Bone marrow (tissue), 2 donors: Measurements from ENCODE around the gene LRRC1.

Experiments used
- DNase-seq, 2 donors: peaks; one replicate each; lab custom pipeline; 2025; lab: John Stamatoyannopoulos, UW

Gene LRRC1

DNA sequence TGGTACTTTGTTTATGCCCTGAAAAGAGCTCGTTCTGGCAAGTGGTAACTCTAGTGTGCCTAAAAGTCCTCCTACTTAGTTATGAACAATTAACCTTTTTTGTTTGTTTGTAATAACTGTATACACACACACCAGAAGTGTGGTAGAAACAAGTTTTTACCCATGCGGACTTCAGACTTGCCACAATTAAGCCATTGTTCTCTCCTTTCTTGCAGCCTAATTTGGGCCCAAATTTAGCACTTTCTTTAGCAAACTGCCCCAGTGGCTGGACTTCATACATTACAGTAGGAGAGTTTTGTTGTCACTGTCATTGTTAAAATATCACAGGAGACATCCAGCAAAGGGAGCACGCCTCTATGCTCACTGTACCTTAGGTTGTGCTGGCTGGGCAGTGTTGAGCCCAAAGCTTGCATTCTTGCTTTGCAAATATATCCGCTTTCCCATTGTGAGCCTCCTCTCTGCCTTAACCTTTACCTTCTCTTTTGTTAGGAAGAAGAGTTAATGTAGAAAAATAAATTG, 53.0 kb downstream of the LRRC1 start:
- no peak for DNase-seq

GRCh38 chr6:53850527-53850926, 55.7 kb downstream of the LRRC1 start:
- DNase-seq: no peak

- DNase-seq: no peak
Measured at GRCh38 chr6:53851561-53851960, 56.8 kb downstream of the LRRC1 start.

DNA sequence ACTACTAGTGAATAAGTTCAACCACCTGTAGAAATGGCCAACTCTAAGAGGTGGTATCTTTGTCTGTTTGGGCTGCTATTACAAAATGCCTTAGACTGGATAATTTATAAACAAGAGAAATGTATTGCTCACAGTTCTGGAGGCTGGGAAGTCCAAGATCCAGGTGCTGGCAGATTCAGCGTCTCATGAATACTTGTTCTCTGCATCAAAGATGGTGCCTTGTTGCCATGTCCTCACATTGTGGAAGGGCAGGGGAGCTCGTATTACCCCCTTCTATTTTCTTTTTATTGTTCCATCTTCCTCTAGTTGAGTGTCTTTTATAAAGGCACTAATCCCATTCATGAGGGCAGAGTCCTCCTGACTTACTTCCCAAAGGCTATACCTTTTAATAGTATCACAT, 58.0 kb downstream of the LRRC1 start:
- DNase-seq: no peak

- DNase-seq: no peak
Measured at GRCh38 chr6:53854843-53855567, 60.2 kb downstream of the LRRC1 start.

- DNase-seq: no peak
Measured at GRCh38 chr6:53855940-53856339, 61.1 kb downstream of the LRRC1 start.

DNA sequence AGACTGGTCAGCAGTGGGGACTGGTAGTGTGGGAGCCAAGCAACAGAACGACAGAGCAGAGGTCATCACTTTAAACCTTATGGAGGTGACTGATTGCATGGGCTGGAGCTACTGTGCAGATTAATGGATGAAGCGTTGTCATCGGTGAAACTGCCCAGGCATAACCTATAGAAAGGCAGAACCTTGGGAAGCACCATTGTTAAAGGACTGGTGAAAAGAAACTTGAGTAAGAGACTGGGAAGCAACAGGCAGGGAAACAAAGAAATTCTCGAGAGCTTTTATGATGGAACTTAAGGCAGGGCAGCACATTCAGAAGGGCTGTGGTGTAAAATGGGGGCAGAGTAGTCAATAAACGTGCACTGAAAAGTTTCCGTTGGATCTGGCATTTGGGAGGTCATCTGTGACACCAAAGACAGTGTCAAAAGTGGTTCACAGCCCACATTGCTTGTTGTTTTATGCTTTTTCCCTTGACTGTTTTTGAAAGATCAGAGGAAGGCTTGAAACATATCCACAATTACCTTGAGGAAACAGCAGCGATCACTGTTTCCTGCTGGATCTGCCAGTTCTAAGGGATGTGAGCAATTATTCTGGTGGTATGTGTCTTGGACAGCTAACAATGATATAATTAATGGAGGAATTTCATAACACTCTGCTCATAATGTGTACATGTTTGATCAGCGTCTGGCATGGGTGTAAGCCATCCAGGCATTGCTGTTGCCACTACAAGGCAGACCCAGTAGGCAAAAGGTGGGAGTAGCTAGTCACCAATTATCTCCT, 62.7 kb downstream of the LRRC1 start:
- no peak for DNase-seq

- no peak for DNase-seq
Measured at GRCh38 chr6:53858196-53858595, 63.4 kb downstream of the LRRC1 start.

GRCh38 chr6:53858913-53859312, 64.1 kb downstream of the LRRC1 start:
- DNase-seq: no peak

DNA sequence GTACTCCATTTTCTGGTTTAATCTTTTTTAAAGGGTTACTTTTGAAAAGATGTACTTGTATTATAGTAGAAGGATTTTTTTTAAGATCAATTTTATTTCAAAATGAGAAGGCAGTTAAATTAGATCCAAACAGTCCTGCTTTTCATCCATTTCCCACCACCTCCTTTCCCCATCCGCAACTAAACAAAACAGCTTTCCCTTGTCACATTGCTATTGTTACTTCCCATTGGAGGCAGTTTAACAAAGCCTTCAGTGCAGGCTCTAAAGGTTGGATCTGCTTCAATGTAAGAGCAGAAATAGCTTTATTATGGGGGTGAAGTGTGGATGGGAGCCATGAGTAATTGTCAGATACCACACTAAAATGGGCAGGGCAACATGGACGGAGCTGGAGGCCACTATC, 65.7 kb downstream of the LRRC1 start:
- DNase-seq: no peak

DNA sequence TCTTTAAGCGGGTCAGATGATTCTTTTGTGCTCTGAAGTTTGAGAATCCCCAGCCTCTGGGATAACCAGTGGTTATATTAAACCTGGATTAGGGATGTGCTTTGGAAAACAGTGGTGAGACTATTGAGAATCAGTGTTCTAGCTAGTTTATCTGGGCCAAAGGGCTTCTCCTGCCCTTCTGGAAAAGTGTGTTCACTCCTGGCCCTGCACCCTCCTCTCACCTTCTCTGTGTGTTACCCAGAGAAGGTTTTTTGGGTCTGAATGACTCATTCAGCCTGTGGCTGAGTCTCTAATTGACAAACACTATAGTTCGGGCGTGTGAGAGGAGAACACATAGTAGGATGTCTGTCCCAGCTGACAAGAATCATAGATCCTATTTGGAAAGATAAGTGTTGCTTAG, 66.7 kb downstream of the LRRC1 start:
- DNase-seq: no peak

DNA sequence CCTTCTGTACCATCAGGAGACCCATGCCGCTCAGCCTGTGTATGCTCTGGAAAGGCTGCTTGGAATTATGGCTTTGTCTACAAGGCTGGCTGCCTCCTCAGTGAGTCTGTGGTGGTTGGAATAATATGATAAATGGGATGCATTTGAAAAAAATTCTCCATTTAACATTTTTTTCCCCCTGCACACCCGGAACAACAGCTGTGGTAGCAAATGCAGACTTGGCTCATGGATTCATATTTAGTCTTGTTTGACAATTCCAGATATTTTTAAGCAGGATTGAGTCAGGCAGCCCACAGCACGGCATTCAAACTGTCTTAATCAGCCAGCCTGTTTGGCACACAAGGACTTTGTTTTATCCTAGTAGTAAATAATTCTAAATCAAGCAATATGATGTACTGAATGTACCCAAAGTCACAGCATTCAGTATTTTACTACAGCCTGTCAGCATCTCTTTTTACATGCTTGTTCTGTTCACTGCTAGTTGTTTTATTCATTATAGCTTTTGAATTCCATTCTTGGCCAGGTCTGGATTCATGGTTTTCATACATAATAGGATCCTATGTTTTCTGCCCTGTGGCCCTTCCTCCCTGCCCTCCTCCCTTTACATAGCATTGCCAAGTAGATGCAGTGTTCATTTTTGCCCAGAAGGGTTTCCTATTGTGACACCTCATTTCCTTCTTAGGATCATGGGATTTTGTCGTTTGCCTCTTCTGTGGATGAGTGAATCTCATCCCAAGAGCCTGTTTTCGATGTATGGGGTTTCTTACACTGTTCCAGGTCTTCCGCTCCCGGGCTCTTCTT, 68.1 kb downstream of the LRRC1 start:
- no peak for DNase-seq

DNA sequence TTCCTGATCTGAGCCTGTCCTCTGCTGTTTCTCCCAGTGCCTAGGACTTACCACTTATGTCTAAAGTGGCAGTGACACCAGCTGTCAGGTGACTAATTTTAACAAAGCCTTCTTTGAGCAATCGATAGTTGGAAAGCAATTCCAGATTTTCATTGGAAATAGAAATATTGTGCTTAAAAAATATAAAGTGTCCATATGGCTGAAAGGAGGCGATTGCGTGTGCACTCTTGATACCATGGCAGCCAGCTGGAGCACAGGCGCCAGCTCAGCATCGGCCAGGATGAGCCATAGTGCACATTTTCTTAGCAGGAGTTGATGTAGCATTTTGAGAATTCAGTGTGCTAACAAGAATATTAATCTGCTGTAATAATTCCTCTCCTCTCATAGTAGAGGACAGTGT, 70.0 kb downstream of the LRRC1 start:
- no peak for DNase-seq

DNA sequence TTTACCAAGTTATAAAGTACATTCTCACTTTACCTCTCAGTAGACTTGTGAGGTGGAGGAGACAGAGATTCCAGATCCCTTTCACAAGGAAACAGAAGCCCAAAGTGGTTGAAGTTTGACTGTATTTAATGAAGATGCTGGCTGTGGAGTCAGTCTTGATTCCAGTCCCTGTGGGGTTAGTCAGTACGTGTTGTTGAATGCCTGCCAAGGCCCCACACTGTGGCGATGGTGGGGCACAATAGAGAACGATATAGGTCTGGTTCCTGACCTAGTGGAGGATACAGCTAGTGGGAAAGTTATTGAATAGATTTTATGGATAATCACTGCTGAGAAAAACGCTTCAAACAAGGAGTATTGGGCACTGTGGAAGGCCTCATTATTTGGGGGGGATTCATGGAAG, 71.4 kb downstream of the LRRC1 start:
- DNase-seq: no peak

- DNase-seq: no peak
Measured at GRCh38 chr6:53868626-53869025, 73.8 kb downstream of the LRRC1 start.

DNA sequence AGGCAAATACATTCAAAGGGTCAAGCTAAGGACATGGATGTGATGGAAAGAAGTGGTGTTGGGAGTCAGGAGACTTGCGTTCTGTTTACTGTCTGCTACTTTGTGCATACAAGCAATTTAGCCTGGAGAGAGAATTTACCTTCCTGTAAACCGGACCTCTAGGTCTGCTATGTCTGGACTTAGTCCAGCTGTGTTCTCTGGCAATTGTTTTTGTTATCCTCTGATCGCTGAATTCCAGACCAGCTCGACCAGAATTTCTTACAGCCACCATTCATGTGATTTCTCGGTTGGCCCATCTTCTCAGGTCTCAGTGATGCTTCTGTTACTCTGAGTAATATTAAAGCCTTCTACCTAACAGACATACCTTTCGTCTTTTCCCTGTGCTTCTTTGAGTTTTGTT, 75.2 kb downstream of the LRRC1 start:
- no peak for DNase-seq

- DNase-seq: no peak
Measured at GRCh38 chr6:53873922-53874321, 79.1 kb downstream of the LRRC1 start.

DNA sequence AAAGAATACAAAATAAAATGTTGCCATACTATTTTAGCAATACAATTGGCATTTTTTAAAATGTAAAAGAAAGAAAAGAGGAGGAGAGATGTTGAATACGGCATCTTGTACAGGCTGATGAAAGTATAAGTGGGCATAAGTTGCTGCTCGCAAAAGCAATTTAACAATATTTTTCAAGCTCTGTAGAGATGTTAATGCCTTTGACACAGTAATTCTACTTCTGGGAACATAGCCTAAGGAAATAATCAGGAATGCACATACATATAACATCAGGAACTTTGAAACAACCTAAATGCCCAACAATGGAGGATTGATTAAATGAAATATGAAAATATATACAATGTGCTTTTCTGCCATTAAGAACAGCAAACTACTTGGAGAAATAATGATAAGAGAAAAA, 80.2 kb downstream of the LRRC1 start:
- DNase-seq: no peak

GRCh38 chr6:53877151-53877550, 82.3 kb downstream of the LRRC1 start:
- no peak for DNase-seq

- DNase-seq: no peak
Measured at GRCh38 chr6:53878808-53879207, 84.0 kb downstream of the LRRC1 start.

DNA sequence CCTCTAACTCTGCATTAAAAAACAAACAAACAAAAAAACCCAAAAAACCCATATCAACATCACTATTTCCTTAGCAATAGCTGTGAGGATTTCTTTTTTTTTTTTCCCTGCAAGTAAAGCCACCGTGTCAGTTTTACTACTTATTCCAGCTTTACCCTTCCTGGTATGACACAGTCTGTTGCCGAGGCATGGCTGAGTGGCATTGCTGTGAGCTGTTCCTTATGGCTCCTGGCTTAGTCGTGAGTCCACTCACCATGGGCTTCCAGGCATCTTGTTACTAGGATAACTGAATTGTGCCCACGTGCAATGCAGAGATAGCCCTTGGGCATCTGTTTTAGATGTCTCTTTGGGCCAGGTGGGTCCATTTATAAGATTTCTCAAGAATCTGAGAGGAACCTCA, 84.8 kb downstream of the LRRC1 start:
- no peak for DNase-seq

DNA sequence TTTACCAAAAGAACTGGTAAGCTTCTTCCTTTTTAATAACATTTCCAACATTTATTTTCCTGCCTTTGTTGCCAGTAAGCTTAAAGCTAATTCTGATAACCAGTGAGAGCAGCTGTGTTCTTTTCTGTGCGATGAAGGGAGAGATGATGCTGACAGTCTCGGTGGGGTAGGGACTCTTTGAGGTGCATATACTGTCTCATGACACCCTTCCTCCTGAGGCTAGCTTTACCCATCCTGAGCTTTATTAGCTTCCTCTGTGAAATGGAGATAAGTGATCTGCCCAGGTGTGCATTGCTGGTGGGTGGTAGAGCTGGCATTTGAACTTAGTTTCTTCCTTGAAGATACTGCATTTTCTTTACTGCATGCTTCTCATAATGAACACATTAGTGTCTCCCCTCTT, 92.5 kb downstream of the LRRC1 start:
- DNase-seq: no peak

DNA sequence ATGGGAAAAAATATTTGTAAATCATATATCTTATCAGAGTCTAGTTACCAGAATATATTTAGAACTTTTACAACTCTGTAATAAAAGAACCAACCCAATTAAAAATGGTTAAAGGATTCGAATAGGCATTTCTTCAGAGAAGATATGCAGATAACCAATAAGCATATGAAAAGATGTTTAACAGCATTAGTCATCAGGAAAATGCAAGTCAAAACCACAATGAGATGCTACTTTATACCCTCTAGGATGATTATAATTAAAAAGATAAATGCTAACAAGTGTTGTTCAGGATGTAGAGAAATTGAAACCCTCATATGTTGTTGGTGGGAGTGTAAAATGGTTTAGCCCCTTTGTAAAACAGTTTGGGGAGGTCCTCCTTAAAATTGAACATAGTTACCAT, 94.1 kb downstream of the LRRC1 start:
- DNase-seq: no peak
